Measurements from ENCODE around the gene UXS1. TPM values are rescaled to one million over a fixed set of nuclear protein-coding genes. Genes with fewer than 3 reads are reported as not detected.

The UXS1 gene
- polyA plus RNA-seq, 3 donors = 75.0 to 85.4 (median 78.9) TPM

GRCh38 chr2:106161938-106162820 is 31.9 kb downstream of the UXS1 start:
- DNase-seq (ENCODE audit: low read depth in 3 of 3, low spot score in 2 of 3) = no peak

- no peak for DNase-seq (ENCODE audit: low read depth in 3 of 3, low spot score in 2 of 3)
Observed at GRCh38 chr2:106161341-106161740, 32.8 kb downstream of the UXS1 start.

- no peak for DNase-seq (ENCODE audit: low read depth in 3 of 3, low spot score in 2 of 3)
Observed at GRCh38 chr2:106160786-106161261, 33.3 kb downstream of the UXS1 start.

- DNase-seq (ENCODE audit: low read depth in 3 of 3, low spot score in 2 of 3) = no peak
Observed at GRCh38 chr2:106159866-106160785, 34.0 kb downstream of the UXS1 start.

GRCh38 chr2:106158871-106159270 is 35.2 kb downstream of the UXS1 start:
- DNase-seq (ENCODE audit: low read depth in 3 of 3, low spot score in 2 of 3) = no peak

- DNase-seq (ENCODE audit: low read depth in 3 of 3, low spot score in 2 of 3) = no peak
Observed at GRCh38 chr2:106158131-106158530, 36.0 kb downstream of the UXS1 start.

GRCh38 chr2:106157416-106157815 is 36.7 kb downstream of the UXS1 start:
- no peak for DNase-seq (ENCODE audit: low read depth in 3 of 3, low spot score in 2 of 3)

GRCh38 chr2:106156305-106157296 is 37.5 kb downstream of the UXS1 start:
- no peak for DNase-seq (ENCODE audit: low read depth in 3 of 3, low spot score in 2 of 3)

- no peak for DNase-seq (ENCODE audit: low read depth in 3 of 3, low spot score in 2 of 3)
Observed at GRCh38 chr2:106153781-106154180, 40.3 kb downstream of the UXS1 start.

GRCh38 chr2:106147665-106148064 is 46.4 kb downstream of the UXS1 start:
- DNase-seq (ENCODE audit: low read depth in 3 of 3, low spot score in 2 of 3) = no peak

- no peak for DNase-seq (ENCODE audit: low read depth in 3 of 3, low spot score in 2 of 3)
Observed at GRCh38 chr2:106147159-106147558, 46.9 kb downstream of the UXS1 start.

GRCh38 chr2:106144621-106145331 is 49.3 kb downstream of the UXS1 start:
- no peak for DNase-seq (ENCODE audit: low read depth in 3 of 3, low spot score in 2 of 3)

GRCh38 chr2:106143495-106144215 is 50.4 kb downstream of the UXS1 start:
- DNase-seq (ENCODE audit: low read depth in 3 of 3, low spot score in 2 of 3) = no peak

- DNase-seq (ENCODE audit: low read depth in 3 of 3, low spot score in 2 of 3) = no peak
Observed at GRCh38 chr2:106142683-106143082, 51.4 kb downstream of the UXS1 start.

- DNase-seq (ENCODE audit: low read depth in 3 of 3, low spot score in 2 of 3) = no peak
Observed at GRCh38 chr2:106140913-106141312, 53.2 kb downstream of the UXS1 start.

- DNase-seq (ENCODE audit: low read depth in 3 of 3, low spot score in 2 of 3) = no peak
Observed at GRCh38 chr2:106140113-106140512, 54.0 kb downstream of the UXS1 start.

GRCh38 chr2:106139238-106139935 is 54.7 kb downstream of the UXS1 start:
- DNase-seq (ENCODE audit: low read depth in 3 of 3, low spot score in 2 of 3) = no peak

- DNase-seq (ENCODE audit: low read depth in 3 of 3, low spot score in 2 of 3) = no peak
Observed at GRCh38 chr2:106138543-106139237, 55.4 kb downstream of the UXS1 start.
